Activated T-cell treated with anti-CD3 and anti-CD28 coated beads, Interleukin-2, amount 50 U/mL, for 1 hour (primary cell): Measurements from ENCODE around the gene DOK4.

Source experiments
- DNase-seq: peaks from one replicate; pipeline ENCODE4 v3.0.0-alpha.2; 2020

DOK4 gene

DNA sequence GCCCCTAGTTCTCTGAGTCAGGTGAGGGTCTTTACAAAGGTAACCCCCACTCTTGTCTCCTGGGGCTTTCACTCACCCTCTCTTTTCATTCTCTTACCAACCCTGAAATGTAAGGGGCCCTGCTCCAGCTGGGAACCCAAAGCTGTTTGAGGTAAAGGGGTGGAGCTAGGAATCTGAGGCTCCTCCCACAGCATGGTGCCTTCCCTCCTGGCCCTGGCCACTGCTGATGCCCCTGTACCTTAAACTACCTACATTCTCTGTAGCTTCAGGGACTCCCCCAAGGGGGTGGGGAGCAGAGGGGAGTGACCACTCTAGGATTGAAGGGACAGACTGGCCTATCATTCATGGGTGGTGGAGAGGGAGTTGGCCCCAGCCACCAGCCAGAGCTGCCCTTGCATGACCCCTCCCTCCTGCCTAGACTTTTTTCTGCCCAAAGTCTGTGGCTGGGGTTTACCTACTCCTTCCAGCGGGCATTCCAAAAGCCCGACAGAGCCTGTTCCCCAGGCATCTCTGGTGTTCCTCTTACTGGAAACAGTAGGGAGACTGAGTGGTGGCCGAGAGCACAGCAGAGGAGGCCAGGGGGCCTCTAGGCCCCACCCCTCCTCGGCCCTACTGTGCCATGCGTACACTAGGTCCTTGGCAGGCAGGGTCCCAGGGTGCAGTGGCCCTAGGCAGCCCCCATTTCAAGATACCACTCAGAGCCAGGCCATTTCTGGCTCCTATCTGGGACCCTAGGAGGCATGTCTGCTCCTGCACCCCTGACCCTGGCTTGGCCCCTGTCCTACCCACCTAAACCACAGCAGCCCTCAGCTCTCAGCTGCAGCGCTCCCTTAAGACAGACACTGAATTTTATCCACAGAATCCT lies 9.5 kb downstream of the DOK4 start:
- no peak for DNase-seq

- peak; percentile 80 for DNase-seq
Measured at GRCh38 chr16:57475711-57476339, 10.5 kb downstream of the DOK4 start.

DNA sequence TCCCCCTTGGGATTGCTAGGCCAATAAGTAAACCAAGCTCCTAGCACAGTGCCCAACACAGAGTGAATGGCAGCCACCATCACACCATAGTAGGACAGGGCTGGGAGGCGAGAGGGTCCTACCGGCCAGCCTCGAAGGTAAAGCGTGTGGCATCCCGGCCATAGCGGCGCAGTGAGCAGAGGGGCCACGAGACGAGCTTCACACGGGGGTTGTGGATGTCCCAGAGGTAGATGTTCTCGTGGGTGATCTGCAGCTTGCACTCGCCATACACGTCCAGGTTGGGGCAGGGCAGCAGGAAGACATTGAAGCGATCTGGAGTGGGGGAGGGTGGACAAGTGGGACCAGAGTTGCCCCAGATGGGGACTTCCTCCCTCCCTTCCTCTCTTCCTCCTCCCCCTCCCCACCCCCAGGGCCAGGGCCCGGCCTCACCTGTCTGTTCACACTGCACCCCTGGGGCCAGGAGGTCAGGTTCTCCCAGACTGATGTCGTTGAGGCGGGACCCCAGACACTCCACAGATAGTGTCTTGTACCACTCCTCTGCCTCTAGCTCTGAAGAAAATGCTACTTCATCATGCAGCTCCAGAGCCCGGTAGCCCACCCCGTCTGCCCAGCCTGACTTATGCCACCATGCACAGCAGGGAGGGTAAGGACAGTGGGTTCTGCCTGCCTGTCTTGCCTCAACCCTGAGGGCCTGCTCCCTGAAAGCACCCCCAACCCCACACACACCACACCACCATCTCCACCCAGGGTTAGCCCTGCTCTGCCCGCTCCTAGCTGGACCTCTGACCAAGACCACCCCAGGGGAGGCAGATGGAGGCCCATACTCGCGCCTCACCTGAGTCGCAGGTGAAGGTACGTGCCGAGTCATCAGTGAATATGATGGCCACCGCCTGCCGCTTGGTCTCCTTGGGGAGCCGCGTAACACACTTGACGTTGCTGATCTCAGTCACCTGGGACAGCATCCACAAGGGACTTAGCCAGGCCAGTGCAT lies 11.3 kb downstream of the DOK4 start:
- no peak for DNase-seq

- no peak for DNase-seq
Measured at GRCh38 chr16:57473906-57474305, 12.4 kb downstream of the DOK4 start.

GRCh38 chr16:57473176-57473840 lies 13.0 kb downstream of the DOK4 start:
- no peak for DNase-seq

DNA sequence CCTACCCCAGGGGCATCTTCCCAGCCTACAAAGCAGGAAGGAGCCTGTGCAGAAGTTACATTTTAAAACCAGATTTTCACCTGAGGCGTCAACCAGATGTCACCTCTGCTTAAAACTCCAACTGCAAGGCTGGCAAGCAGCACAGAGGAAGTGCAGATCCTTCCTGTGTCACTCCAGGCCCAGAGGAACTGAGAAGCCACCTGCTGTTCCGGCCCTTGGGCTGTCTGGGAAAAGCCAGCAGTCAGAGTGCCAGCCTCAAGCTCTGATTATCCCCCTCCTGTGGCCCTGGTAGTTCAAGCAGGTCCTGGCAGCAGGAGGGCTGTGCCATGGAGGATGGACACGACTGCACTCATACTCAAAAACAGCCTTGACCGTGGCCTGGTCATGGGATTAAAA lies 13.6 kb downstream of the DOK4 start:
- no peak for DNase-seq

- DNase-seq: no peak
Measured at GRCh38 chr16:57471852-57472664, 14.2 kb downstream of the DOK4 start.

DNA sequence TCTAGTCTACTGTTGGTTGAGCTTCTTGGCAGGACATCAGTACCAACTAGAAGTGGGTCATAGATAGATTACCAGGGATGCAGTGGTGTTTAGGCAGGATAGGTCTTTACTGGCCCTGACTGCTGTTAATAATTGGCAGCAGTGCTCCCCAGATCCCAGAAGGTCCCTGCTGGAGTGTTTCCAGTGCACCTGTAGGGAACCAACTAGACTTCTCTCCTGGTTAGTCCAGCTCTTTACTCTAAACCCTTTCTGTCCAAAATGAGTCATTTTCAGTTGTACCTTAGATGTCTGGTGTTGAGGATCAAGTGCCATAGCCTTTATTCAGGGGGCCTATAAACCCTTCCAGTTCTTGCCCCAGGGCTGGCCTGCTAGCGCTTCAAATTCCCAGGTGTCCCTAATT lies 15.1 kb downstream of the DOK4 start:
- no peak for DNase-seq

GRCh38 chr16:57470711-57471110 lies 15.6 kb downstream of the DOK4 start:
- DNase-seq: no peak

DNA sequence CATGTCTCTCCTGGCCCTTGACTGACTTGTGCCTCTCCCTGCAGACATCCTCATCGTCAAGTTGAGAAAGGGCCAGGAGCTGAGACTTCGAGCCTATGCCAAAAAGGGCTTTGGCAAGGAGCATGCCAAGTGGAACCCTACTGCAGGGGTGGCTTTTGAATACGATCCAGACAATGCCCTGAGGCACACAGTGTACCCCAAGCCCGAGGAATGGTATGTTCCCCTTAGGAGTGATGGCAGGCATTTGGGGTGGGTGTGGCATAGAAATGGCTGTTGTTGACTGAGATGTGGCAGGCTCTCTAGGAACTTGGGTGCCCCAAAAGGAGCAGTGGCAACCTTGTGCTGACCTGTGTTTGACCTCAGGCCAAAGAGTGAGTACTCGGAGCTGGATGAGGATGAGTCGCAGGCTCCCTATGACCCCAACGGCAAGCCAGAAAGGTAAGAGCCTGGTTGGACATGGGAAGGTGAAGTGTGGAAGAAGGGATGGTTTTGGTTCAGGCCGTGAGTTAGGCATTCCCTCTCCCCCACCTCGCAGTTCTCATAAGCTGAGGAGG lies 16.3 kb downstream of the DOK4 start:
- no peak for DNase-seq

GRCh38 chr16:57469046-57469445 lies 17.2 kb downstream of the DOK4 start:
- no peak for DNase-seq

- no peak for DNase-seq
Measured at GRCh38 chr16:57468346-57468745, 17.9 kb downstream of the DOK4 start.

DNA sequence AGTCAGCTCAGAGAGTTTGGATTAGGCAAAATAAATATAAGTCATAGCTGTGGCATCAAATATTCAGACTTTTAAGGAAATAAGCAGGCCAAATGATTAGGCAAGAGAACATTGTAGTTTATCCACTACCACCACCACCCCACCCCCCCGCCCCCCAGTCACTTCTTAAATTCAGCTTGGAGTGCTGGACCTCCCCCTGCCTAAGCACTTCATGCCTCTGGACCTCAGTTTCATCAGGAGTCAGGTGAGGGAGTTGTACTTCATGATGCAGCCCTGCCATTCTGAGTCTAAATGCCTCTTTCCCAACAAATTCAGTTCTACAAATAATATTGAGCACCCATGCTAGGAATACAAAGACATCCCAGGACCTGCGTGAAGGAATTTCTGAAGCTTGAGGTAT lies 21.8 kb downstream of the DOK4 start:
- DNase-seq: no peak

- DNase-seq: no peak
Measured at GRCh38 chr16:57462978-57463362, 23.3 kb downstream of the DOK4 start.

GRCh38 chr16:57462209-57462977 lies 23.9 kb downstream of the DOK4 start, which contains the start of gene POLR2C:
Gene POLR2C (plus strand): TSS chr16:57462679. CDS start chr16:57462725, 46 bp downstream.
- peak; percentile 96 for DNase-seq

- no peak for DNase-seq
Measured at GRCh38 chr16:57452021-57452420, 34.3 kb downstream of the DOK4 start.

GRCh38 chr16:57447186-57447962 lies 38.9 kb downstream of the DOK4 start, which contains the start of the genes CIAPIN1 and COQ9:
Gene CIAPIN1 (minus strand): TSS chr16:57447385. CDS start chr16:57440928, 6,457 bp downstream.
Gene COQ9 (plus strand): TSS chr16:57447479. CDS start chr16:57447506, 27 bp downstream.
- DNase-seq: peak; percentile 92

DNA sequence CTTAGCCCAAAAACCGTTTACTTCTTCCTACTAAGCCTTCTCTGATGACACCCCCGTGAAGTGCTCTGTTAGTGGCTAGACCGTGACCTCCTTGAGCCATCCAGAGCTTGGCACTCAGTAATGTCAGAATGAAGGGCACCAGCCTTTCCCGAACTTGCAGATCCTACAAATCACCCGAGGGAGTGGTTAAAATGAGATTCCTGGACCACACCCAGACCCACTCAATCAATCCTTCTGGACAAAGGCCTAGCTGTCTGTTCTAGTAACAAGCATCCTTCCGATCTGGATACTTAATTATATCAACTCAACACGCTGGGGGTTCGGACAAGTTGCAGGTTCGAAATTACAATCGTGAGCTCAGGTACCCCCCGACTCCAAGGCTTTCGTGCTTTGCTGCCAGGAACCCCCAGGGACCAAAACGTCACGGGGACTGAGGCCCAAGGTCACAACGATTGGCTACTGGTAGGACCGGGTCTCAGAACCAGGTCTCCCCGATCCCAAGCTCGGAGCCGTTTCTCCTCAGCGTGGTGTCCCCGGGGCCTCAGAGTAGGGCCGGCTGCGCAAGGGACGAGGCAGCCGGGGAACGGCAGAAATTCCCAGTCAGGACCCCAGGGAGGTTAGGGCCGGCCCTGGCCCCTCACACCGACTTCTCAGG lies 39.6 kb downstream of the DOK4 start:
- no peak for DNase-seq

- no peak for DNase-seq
Measured at GRCh38 chr16:57445510-57445909, 40.8 kb downstream of the DOK4 start.
